ENCODE results near the gene FHDC1. TPM values are rescaled to one million over a fixed set of nuclear protein-coding genes. Genes with fewer than 3 reads are reported as not detected.

Gene FHDC1
- total RNA-seq, 1 donor from 2014 or later: 0.22 TPM

GRCh38 chr4:152981278-152981677 lies 45.2 kb downstream of the FHDC1 start:
- intact Hi-C loops (cut with micrococcal nuclease): no loop called here

GRCh38 chr4:152981842-152982241 lies 45.7 kb downstream of the FHDC1 start:
- intact Hi-C loops (cut with micrococcal nuclease): no loop called here

GRCh38 chr4:152983221-152983620 lies 47.1 kb downstream of the FHDC1 start:
- intact Hi-C loops (cut with micrococcal nuclease): no loop called here

- intact Hi-C loops (cut with micrococcal nuclease): no loop called here
Observed at GRCh38 chr4:152983774-152984411, 47.8 kb downstream of the FHDC1 start.

- intact Hi-C loops (cut with micrococcal nuclease): no loop called here
Observed at GRCh38 chr4:152988721-152989553, 52.8 kb downstream of the FHDC1 start.

- intact Hi-C loops (cut with micrococcal nuclease): no loop called here
Observed at GRCh38 chr4:152989554-152989970, 53.4 kb downstream of the FHDC1 start.

- intact Hi-C loops (cut with micrococcal nuclease): no loop called here
Observed at GRCh38 chr4:152990471-152991131, 54.5 kb downstream of the FHDC1 start.

- intact Hi-C loops (cut with micrococcal nuclease): no loop called here
Observed at GRCh38 chr4:152991398-152991797, 55.3 kb downstream of the FHDC1 start.

GRCh38 chr4:152992027-152992426 lies 55.9 kb downstream of the FHDC1 start:
- intact Hi-C loops (cut with micrococcal nuclease): no loop called here

- intact Hi-C loops (cut with micrococcal nuclease): no loop called here
Observed at GRCh38 chr4:152992466-152992865, 56.3 kb downstream of the FHDC1 start.

GRCh38 chr4:152994038-152994437 lies 57.9 kb downstream of the FHDC1 start:
- intact Hi-C loops (cut with micrococcal nuclease): no loop called here

- intact Hi-C loops (cut with micrococcal nuclease): no loop called here
Observed at GRCh38 chr4:152996111-152996571, 60.0 kb downstream of the FHDC1 start.

- intact Hi-C loops (cut with micrococcal nuclease): no loop called here
Observed at GRCh38 chr4:152996672-152997071, 60.5 kb downstream of the FHDC1 start.

- intact Hi-C loops (cut with micrococcal nuclease): no loop called here
Observed at GRCh38 chr4:152997288-152997687, 61.2 kb downstream of the FHDC1 start.

- intact Hi-C loops (cut with micrococcal nuclease): no loop called here
Observed at GRCh38 chr4:152997771-152998487, 61.8 kb downstream of the FHDC1 start.

GRCh38 chr4:152998861-152999260 lies 62.7 kb downstream of the FHDC1 start:
- intact Hi-C loops (cut with micrococcal nuclease): no loop called here

- intact Hi-C loops (cut with micrococcal nuclease): no loop called here
Observed at GRCh38 chr4:152999346-153000075, 63.4 kb downstream of the FHDC1 start.

- intact Hi-C loops (cut with micrococcal nuclease): no loop called here
Observed at GRCh38 chr4:153000076-153000420, 63.9 kb downstream of the FHDC1 start.

GRCh38 chr4:153001626-153002025 lies 65.5 kb downstream of the FHDC1 start:
- intact Hi-C loops (cut with micrococcal nuclease): no loop called here

GRCh38 chr4:153002110-153002509 lies 66.0 kb downstream of the FHDC1 start:
- intact Hi-C loops (cut with micrococcal nuclease): no loop called here
